ENCODE results near the gene MSL3.

Gene MSL3

DNA sequence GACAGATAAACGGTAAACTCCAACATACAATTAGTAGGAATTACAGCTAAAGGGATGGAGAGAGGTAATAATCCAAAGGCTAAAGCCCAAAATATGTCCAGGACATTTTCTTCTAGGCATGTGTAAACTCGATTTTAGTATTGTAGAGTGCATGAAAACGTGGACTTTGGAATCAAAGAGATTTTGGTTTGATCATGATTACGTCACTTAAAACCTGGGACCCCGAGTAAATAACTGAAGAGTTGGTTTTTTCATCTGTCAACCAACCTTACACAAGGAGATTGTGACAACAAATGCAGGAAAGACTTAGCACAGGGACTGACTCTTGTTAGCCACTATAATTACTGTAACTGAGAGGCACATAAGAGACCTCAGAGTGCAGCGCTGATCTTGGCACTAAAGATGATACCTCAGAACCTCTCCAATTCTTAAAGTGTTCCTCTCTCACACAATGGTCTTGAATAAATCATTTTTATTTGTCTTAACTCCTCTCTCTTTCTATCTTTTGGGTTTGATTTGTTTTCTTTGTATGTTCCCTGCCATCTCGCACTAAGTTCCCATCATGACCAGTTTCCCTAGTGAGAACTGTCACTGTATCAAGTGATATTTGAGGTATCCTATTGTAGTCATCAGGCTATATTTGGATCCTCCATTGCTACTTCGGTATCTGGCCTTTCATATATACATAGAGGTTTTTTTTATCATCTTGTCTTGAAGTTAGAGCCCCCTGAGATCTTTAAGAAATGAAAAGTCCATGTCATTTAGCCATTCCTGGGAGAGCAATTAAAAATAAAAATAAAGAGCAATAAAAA lies 32.2 kb upstream of the MSL3 start:
- CTCF ChIA-PET = interaction anchor here (0.7 to 2.1 kb wide), 6 partner anchors 10 to 1826 kb away, joined by 3 to 9 read pairs (median 4); no protein-coding TSS in a partner anchor
- POLR2A ChIA-PET = no interaction called here
- no peak for TF ChIP-seq ZNF792 (tag by site-specific recombination; IDR thresholded peaks at IDR 0.05)
- no peak for TF ChIP-seq ZNF785 (tag by site-specific recombination; IDR thresholded peaks at IDR 0.05)
- no peak for TF ChIP-seq ZNF138 (tag by site-specific recombination; IDR thresholded peaks at IDR 0.05; ENCODE audit: borderline replicate concordance)
- TF ChIP-seq ZBTB20 (tag by site-specific recombination; IDR thresholded peaks at IDR 0.05) = no peak
- TF ChIP-seq ZNF335 (tag by site-specific recombination; conservative IDR thresholded peaks at IDR 0.05) = no peak
- TF ChIP-seq OVOL3 (tag by site-specific recombination; IDR thresholded peaks at IDR 0.05) = no peak

GRCh38 chrX:11728556-11728955 lies 29.5 kb upstream of the MSL3 start:
- TF ChIP-seq SP7 (tag by site-specific recombination; IDR thresholded peaks at IDR 0.05) (no peak), ZNF18 (tag by site-specific recombination; IDR thresholded peaks at IDR 0.05) (no peak), KLF1 (tag by site-specific recombination; IDR thresholded peaks at IDR 0.05) (no peak), ZNF558 (tag by site-specific recombination; IDR thresholded peaks at IDR 0.05) (no peak), ZNF792 (tag by site-specific recombination; IDR thresholded peaks at IDR 0.05) (no peak), ZNF837 (tag by site-specific recombination; IDR thresholded peaks at IDR 0.05) (no peak)
- Histone ChIP-seq H3K27ac (ENCODE audit: extremely low read depth, low read depth, low read length) (no peak overlapping the region), H3K4me3 (ENCODE audit: low read depth, low read length) (no peak overlapping the region), H3K4me1 (ENCODE audit: control insufficient read depth, insufficient read depth, low read length) (no peaks in the 10 kb centered on the region), H3K36me3 (ENCODE audit: control insufficient read depth in 2 of 2, insufficient read depth in 1 of 2, low read length in 2 of 2) (no peaks in the 10 kb centered on the region), H3K9me3 (ENCODE audit: control insufficient read depth, insufficient read depth, low read depth, low read length) (no peaks in the 10 kb centered on the region)
- POLR2A ChIA-PET = no interaction called here
- CTCF ChIA-PET = no interaction called here

More for the DNA sequence above, 32.2 kb upstream of the MSL3 start:
- H3K36me3 ChIP-seq (ENCODE audit: control insufficient read depth in 2 of 2, insufficient read depth in 1 of 2, low read length in 2 of 2) = no peaks in the 10 kb centered on the region
- H3K4me1 ChIP-seq (ENCODE audit: control insufficient read depth, insufficient read depth, low read length) = no peaks in the 10 kb centered on the region
- H3K4me3 ChIP-seq (ENCODE audit: low read depth, low read length) = no peak overlapping the region
- H3K9me3 ChIP-seq (ENCODE audit: control insufficient read depth, insufficient read depth, low read depth, low read length) = no peaks in the 10 kb centered on the region
- H3K27ac ChIP-seq (ENCODE audit: extremely low read depth, low read depth, low read length) = no peak overlapping the region

DNA sequence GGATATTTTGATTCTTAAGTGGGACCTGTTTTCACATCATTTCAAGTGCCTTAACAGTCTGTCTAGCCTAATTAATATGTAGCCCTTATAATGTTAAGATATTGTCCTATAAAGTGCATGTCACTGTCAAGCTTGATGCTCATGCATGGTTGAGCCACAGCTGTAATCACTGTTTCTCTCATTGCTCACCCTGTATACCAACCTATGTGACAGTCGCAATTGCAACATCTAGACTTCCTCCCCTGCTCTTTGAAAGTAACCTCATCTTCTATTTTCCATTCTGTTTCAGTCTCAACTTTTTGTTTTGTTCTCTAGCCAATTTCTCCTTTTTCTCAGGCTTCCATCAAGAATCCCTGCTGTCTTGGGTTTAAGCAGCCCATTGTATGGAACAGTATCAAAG lies 24.4 kb upstream of the MSL3 start:
- ChIA-PET POLR2A (no interaction called here), CTCF (interaction anchor here (0.8 kb wide), 1 partner anchor 990 kb away, joined by 5 read pairs; no protein-coding TSS in a partner anchor)
- no peak for TF ChIP-seq OVOL3 (tag by site-specific recombination; IDR thresholded peaks at IDR 0.05)
- no peak for TF ChIP-seq ZNF626 (tag by site-specific recombination; IDR thresholded peaks at IDR 0.05)
- TF ChIP-seq ZEB2 (tag by site-specific recombination; IDR thresholded peaks at IDR 0.05) = no peak
- TF ChIP-seq TCF7L2 (IDR thresholded peaks at IDR 0.05; ENCODE audit: borderline replicate concordance, low read depth, low read length) = no peak
- TF ChIP-seq ZNF529 (tag by site-specific recombination; IDR thresholded peaks at IDR 0.05; ENCODE audit: insufficient replicate concordance) = no peak
- no peak for TF ChIP-seq WT1 (tag by site-specific recombination; IDR thresholded peaks at IDR 0.05)
- TF ChIP-seq ZNF571 (tag by site-specific recombination; IDR thresholded peaks at IDR 0.05) = no peak
- no peak for TF ChIP-seq ZBTB7A (tag by site-specific recombination; IDR thresholded peaks at IDR 0.05; ENCODE audit: low read depth)
- no peak for TF ChIP-seq ZNF404 (tag by site-specific recombination; IDR thresholded peaks at IDR 0.05)
- H3K4me1 ChIP-seq (ENCODE audit: control insufficient read depth, insufficient read depth, low read length) = no peaks in the 10 kb centered on the region
- no peak overlapping the region for H3K4me3 ChIP-seq (ENCODE audit: low read depth, low read length)
- no peaks in the 10 kb centered on the region for H3K36me3 ChIP-seq (ENCODE audit: control insufficient read depth in 2 of 2, insufficient read depth in 1 of 2, low read length in 2 of 2)
- H3K27ac ChIP-seq (ENCODE audit: extremely low read depth, low read depth, low read length) = no peak overlapping the region
- no peaks in the 10 kb centered on the region for H3K9me3 ChIP-seq (ENCODE audit: control insufficient read depth, insufficient read depth, low read depth, low read length)
